ENCODE data around the gene ELAVL3.

ELAVL3 gene

GRCh38 chr19:11480715-11481533 lies at the start of gene ELAVL3:
TSS of gene ELAVL3 (minus strand) at chr19:11481046. CDS start at chr19:11480608, 438 bp downstream.
- no peak for DNase-seq (ENCODE audit: low read depth in 2 of 2, low spot score in 1 of 2)

GRCh38 chr19:11530432-11530831 lies 49.6 kb upstream of the ELAVL3 start:
- DNase-seq (ENCODE audit: low read depth in 2 of 2, low spot score in 1 of 2) = no peak

- DNase-seq (ENCODE audit: low read depth in 2 of 2, low spot score in 1 of 2) = peak; percentile 73 to 82
These were observed 47.9 kb upstream of the ELAVL3 start, which contains the start of gene ECSIT for GRCh38 chr19:11528551-11529341. TSS of gene ECSIT (minus strand) at chr19:11529134. CDS start at chr19:11519170, 9,964 bp downstream.

GRCh38 chr19:11519138-11519537 lies 38.3 kb upstream of the ELAVL3 start:
- no peak for DNase-seq (ENCODE audit: low read depth in 2 of 2, low spot score in 1 of 2)

- no peak for DNase-seq (ENCODE audit: low read depth in 2 of 2, low spot score in 1 of 2)
These were observed 33.1 kb upstream of the ELAVL3 start for GRCh38 chr19:11513946-11514345.

GRCh38 chr19:11510444-11510843 lies 29.6 kb upstream of the ELAVL3 start:
- no peak for DNase-seq (ENCODE audit: low read depth in 2 of 2, low spot score in 1 of 2)

GRCh38 chr19:11507370-11508078 lies 26.7 kb upstream of the ELAVL3 start:
- no peak for DNase-seq (ENCODE audit: low read depth in 2 of 2, low spot score in 1 of 2)

- DNase-seq (ENCODE audit: low read depth in 2 of 2, low spot score in 1 of 2) = no peak
These were observed 26.1 kb upstream of the ELAVL3 start for GRCh38 chr19:11506967-11507366.

GRCh38 chr19:11506101-11506555 lies 25.3 kb upstream of the ELAVL3 start:
- no peak for DNase-seq (ENCODE audit: low read depth in 2 of 2, low spot score in 1 of 2)

GRCh38 chr19:11505504-11506100 lies 24.8 kb upstream of the ELAVL3 start, which contains the start of gene ZNF653:
TSS of gene ZNF653 (minus strand) at chr19:11505839. CDS start at chr19:11505786, 53 bp downstream.
- DNase-seq (ENCODE audit: low read depth in 2 of 2, low spot score in 1 of 2) = peak; percentile 90 to 93

GRCh38 chr19:11505032-11505503 lies 24.2 kb upstream of the ELAVL3 start:
- peak; percentile 85 to 94 for DNase-seq (ENCODE audit: low read depth in 2 of 2, low spot score in 1 of 2)

GRCh38 chr19:11504502-11505031 lies 23.7 kb upstream of the ELAVL3 start:
- DNase-seq (ENCODE audit: low read depth in 2 of 2, low spot score in 1 of 2) = no peak

GRCh38 chr19:11499890-11500420 lies 19.1 kb upstream of the ELAVL3 start:
- DNase-seq (ENCODE audit: low read depth in 2 of 2, low spot score in 1 of 2) = no peak

- DNase-seq (ENCODE audit: low read depth in 2 of 2, low spot score in 1 of 2) = no peak
These were observed 18.4 kb upstream of the ELAVL3 start for GRCh38 chr19:11499220-11499726.

- peak in 1 of 2 donors; percentile 29 for DNase-seq (ENCODE audit: low read depth in 2 of 2, low spot score in 1 of 2)
These were observed 15.7 kb upstream of the ELAVL3 start for GRCh38 chr19:11496391-11497163.

- no peak for DNase-seq (ENCODE audit: low read depth in 2 of 2, low spot score in 1 of 2)
These were observed 15.0 kb upstream of the ELAVL3 start for GRCh38 chr19:11495885-11496284.

GRCh38 chr19:11495481-11495880 lies 14.6 kb upstream of the ELAVL3 start:
- no peak for DNase-seq (ENCODE audit: low read depth in 2 of 2, low spot score in 1 of 2)

- no peak for DNase-seq (ENCODE audit: low read depth in 2 of 2, low spot score in 1 of 2)
These were observed 13.9 kb upstream of the ELAVL3 start for GRCh38 chr19:11494634-11495285.

- no peak for DNase-seq (ENCODE audit: low read depth in 2 of 2, low spot score in 1 of 2)
These were observed 8.5 kb upstream of the ELAVL3 start for GRCh38 chr19:11489378-11489777.

Measured in stimulated activated CD8-positive, alpha-beta memory T cell treated with anti-CD3 and anti-CD28 coated beads, Interleukin-4, amount 100 ng/mL, for 1 hour (primary cell).